Smooth muscle cell of trachea (primary cell): ENCODE data around the gene FLAD1. TPM values are rescaled to one million over a fixed set of nuclear protein-coding genes. Genes with fewer than 3 reads are reported as not detected.

ENCODE experiments used
- total RNA-seq: library from RNA; depleted of rRNA; stranded (reverse); fragments of >200 nt; gene quantifications from 2 replicates; pipeline ENCODE4 v1.2.1, GENCODE V29; 2014

The FLAD1 gene
- 15.9 and 24.8 TPM in 2 replicates for total RNA-seq

DNA sequence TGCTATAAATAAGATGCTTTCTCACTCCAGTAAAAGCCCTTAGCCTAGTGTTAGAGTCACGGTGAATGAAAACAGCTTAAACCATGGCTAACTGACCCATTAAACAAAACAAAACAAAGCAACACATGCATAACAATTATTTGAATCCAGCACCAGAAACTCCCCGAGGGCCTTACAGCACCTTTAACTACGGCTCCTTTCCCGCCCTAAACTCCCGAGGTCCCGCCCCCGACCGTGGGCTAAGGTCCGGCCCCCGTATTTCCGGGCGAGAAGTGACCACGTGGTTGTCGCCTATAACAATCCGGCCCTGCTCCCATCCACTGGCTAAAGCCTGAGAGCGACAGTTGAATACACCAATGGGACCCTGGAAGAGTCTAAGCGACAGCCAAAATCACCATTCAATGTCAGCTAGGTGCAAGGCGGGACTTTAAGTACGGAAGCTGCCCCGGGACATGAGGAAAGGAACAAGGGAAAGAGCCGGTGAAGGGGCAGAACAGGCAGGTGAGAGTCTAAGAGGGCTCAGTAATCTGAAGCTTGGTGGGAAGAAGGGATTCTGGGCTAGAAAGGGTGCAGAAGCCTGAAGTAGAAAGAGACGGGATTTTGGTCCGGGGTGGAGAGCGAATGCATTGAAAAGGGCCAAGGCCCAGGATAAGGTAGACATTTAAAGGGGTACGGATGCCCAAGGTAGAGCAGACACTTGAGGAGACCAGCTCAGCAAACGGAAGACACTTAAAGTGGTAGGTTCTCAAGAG is at the start of gene FLAD1:
TSS of gene FLAD1 (plus strand) at position 448 of the 752 bp plus-strand sequence. CDS start 351 bp downstream, outside the sequence.

GRCh38 chr1:154936555-154937084 is 46.5 kb upstream of the FLAD1 start, which contains the start of gene PMVK:
PMVK (minus strand) TSS chr1:154936719; CDS start chr1:154936685, 34 bp downstream.

GRCh38 chr1:154955718-154956543 is 27.2 kb upstream of the FLAD1 start, which contains the start of gene PBXIP1:
PBXIP1 (minus strand) TSS chr1:154956099; CDS start chr1:154953721, 2,378 bp downstream.

DNA sequence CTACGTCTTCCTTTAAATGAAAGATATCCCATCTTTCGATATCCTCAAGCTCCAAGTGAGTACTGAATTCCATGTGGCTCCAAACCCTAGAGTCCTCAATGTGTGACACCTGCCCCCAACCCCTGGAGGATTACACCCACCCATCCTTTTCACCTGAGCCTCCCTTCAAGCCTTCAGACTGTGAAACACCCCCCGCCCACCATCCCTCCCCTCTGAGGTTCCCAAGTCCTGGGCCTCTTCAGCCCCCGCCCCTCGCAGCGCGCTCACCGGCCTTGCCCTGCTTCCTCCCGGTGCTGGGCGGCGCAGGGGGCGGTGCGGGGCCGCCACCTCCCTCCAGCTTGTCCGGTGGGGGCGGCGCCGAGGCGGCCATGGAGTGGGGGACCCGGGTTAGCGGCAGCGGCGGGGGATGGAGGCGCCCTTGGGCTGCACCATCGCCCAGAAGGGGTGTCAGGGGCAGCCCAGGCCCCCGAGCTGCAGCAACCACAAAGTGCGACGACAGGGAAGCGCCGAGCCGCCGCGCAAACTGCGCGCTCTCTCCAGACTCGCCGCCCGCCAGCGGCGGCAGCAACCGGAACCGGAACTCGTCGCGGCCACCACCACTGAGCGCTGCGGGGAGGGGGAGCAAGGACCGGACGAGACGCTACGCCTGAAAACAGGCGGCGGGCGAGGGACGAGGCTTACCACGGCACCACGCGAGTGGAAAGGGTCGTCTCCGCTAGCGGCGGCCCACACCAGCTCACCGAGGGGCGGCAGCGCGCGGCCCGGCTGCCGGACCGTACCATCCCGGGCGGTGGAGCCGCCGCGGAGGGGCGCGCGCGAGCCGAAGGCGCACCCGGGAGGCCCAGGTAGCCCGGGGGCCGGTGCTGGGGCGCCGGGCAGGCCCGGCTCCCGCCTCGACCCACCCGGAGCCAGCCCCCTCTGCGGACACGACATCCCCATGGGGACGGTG is 21.7 kb upstream of the FLAD1 start, which contains the start of gene PYGO2:
TSS of gene PYGO2 (minus strand) at position 576 of the 949 bp plus-strand sequence. CDS start at position 370, 206 bp downstream.

GRCh38 chr1:154970631-154971340 is 12.4 kb upstream of the FLAD1 start, which contains the start of gene SHC1:
SHC1 (minus strand) TSS chr1:154970747; CDS start chr1:154970526, 221 bp downstream.

GRCh38 chr1:154974102-154974807 is 8.9 kb upstream of the FLAD1 start, which contains the start of gene CKS1B:
CKS1B (plus strand) TSS chr1:154974681; CDS start chr1:154974746, 65 bp downstream.

GRCh38 chr1:154993572-154994268 is 10.6 kb downstream of the FLAD1 start, which contains the start of gene LENEP:
LENEP (plus strand) TSS chr1:154993586; CDS start chr1:154993608, 22 bp downstream.

GRCh38 chr1:155002464-155003226 is 19.5 kb downstream of the FLAD1 start, which contains the start of gene ZBTB7B:
ZBTB7B (plus strand) TSS chr1:155002802; CDS start chr1:155014661, 11,859 bp downstream.

GRCh38 chr1:155033524-155033923 is 50.4 kb downstream of the FLAD1 start, which contains the start of the genes DCST1 and DCST2:
DCST1 (plus strand) TSS chr1:155033824; CDS start chr1:155034037, 213 bp downstream.
DCST2 (minus strand) TSS chr1:155033781; CDS start chr1:155033701, 80 bp downstream.

Other genes with a start within 250 kb of the FLAD1 start
- gene KCNN3, start 113.1 kb upstream of the FLAD1 start, total RNA-seq: under 0.01 TPM in 2 replicates
- 6.8 and 11.5 TPM in 2 replicates for gene PMVK, start 46.6 kb upstream of the FLAD1 start, total RNA-seq
- gene PBXIP1, start 27.2 kb upstream of the FLAD1 start, total RNA-seq: 70.5 and 109 TPM in 2 replicates
- gene PYGO2, start 21.6 kb upstream of the FLAD1 start, total RNA-seq: 12.4 and 16.9 TPM in 2 replicates
- gene SHC1, start 12.6 kb upstream of the FLAD1 start, total RNA-seq: 189 and 432 TPM in 2 replicates
- 24.6 and 131 TPM in 2 replicates for gene CKS1B, start 8.7 kb upstream of the FLAD1 start, total RNA-seq
- not detected in 2 replicates for gene LENEP, start 10.2 kb downstream of the FLAD1 start, total RNA-seq
- 11.1 and 22.0 TPM in 2 replicates for gene ZBTB7B, start 19.5 kb downstream of the FLAD1 start, total RNA-seq
- under 0.01 TPM in 1 of 2 replicates, not detected in the other for gene DCST2, start 50.4 kb downstream of the FLAD1 start, total RNA-seq
- gene DCST1, start 50.5 kb downstream of the FLAD1 start, total RNA-seq: not detected in 2 replicates
- 61.1 and 134 TPM in 2 replicates for gene ADAM15, start 68.0 kb downstream of the FLAD1 start, total RNA-seq
- gene EFNA4, start 80.4 kb downstream of the FLAD1 start, total RNA-seq: 2.5 and 4.3 TPM in 2 replicates
- gene EFNA3, start 95.5 kb downstream of the FLAD1 start, total RNA-seq: 0.29 and 1.3 TPM in 2 replicates
- gene EFNA1, start 144.5 kb downstream of the FLAD1 start, total RNA-seq: 0.17 and 0.44 TPM in 2 replicates
- gene SLC50A1, start 152.5 kb downstream of the FLAD1 start, total RNA-seq: 17.6 and 25.6 TPM in 2 replicates
- 24.6 and 27.6 TPM in 2 replicates for gene DPM3, start 157.2 kb downstream of the FLAD1 start, total RNA-seq
- gene KRTCAP2, start 190.0 kb downstream of the FLAD1 start, total RNA-seq: 97.2 and 125 TPM in 2 replicates
- gene TRIM46, start 190.5 kb downstream of the FLAD1 start, total RNA-seq: 6.0 and 7.1 TPM in 2 replicates
- gene THBS3, start 224.6 kb downstream of the FLAD1 start, total RNA-seq: 28.2 and 28.4 TPM in 2 replicates
- 44.3 and 56.6 TPM in 2 replicates for gene MTX1, start 225.4 kb downstream of the FLAD1 start, total RNA-seq